LNCaP clone FGC (cell line): ENCODE measurements around the gene NKTR.

Experiments used
- DNase-seq: peaks from one replicate; pipeline ENCODE4 v3.0.0-alpha.2; 2011; ENCODE audit warnings: low read depth
- H3K4me3 ChIP-seq: 2 replicates; pipeline ENCODE4 v1.5.1; 2011; ENCODE audit warnings: mild to moderate bottlenecking, low read depth, low read length, control low read depth
- CTCF ChIP-seq: IDR thresholded peaks from 2 replicates; pipeline ENCODE4 v1.5.1; 2012; ENCODE audit warnings: mild to moderate bottlenecking; ENCODE audit not compliant: control insufficient read depth, insufficient read depth; ENCODE audit errors: extremely low read depth

The NKTR gene

GRCh38 chr3:42653560-42654330 is 53.3 kb downstream of the NKTR start, which contains the start of gene ZBTB47:
TSS of gene ZBTB47 (plus strand) at chr3:42653697. CDS start at chr3:42658356, 4,659 bp downstream.
- DNase-seq, result no peak
- TF ChIP-seq CTCF, result no peak

GRCh38 chr3:42654331-42655201 is 54.1 kb downstream of the NKTR start:
- peak; percentile 19; the same call in 1 of the 2 replicates for TF ChIP-seq CTCF
- DNase-seq, result no peak
- peak overlapping the region; percentile 64 for H3K4me3 ChIP-seq

More at GRCh38 chr3:42653560-42654330, 53.3 kb downstream of the NKTR start, which contains the start of gene ZBTB47:
- H3K4me3 ChIP-seq, result peak within 1 kb of the TSS; percentile 64

GRCh38 chr3:42655331-42655888 is 54.9 kb downstream of the NKTR start:
- H3K4me3 ChIP-seq, result peak overlapping the region; percentile 64
- no peak for TF ChIP-seq CTCF
- DNase-seq, result no peak

GRCh38 chr3:42655980-42656679 is 55.6 kb downstream of the NKTR start:
- no peak overlapping the region for H3K4me3 ChIP-seq
- no peak for DNase-seq
- no peak for TF ChIP-seq CTCF

- no peak for TF ChIP-seq CTCF
- H3K4me3 ChIP-seq, result no peak overlapping the region
- no peak for DNase-seq
Measured at GRCh38 chr3:42656680-42657610, 56.5 kb downstream of the NKTR start.
